Osteoblast (primary cell): ENCODE data around the gene TSEN54. TPM values are rescaled to one million over a fixed set of nuclear protein-coding genes. Genes with fewer than 3 reads are reported as not detected.

ENCODE experiments used
- DNase-seq: peaks from one replicate; pipeline ENCODE4 v3.0.0; 2011; ENCODE audit warnings: low spot score, mixed read lengths; ENCODE audit not compliant: insufficient read length; ENCODE audit errors: missing footprints
- H2AFZ ChIP-seq: 2 replicates; pipeline ENCODE4 v1.6.0; 2011; ENCODE audit warnings: mild to moderate bottlenecking, low read length
- H3K27ac ChIP-seq: 2 replicates; pipeline ENCODE4 v1.5.1; 2011; ENCODE audit warnings: mild to moderate bottlenecking, low read depth, low read length, moderate library complexity
- H3K27me3 ChIP-seq: 2 replicates; pipeline ENCODE4 v1.6.0; 2012; ENCODE audit warnings: mild to moderate bottlenecking, control low read depth, inconsistent platforms, low read length, moderate library complexity; ENCODE audit not compliant: insufficient read depth
- H3K36me3 ChIP-seq: 2 replicates; pipeline ENCODE4 v1.5.1; 2011; ENCODE audit warnings: mild to moderate bottlenecking, low read length, control low read depth, moderate library complexity; ENCODE audit not compliant: insufficient read depth
- H3K4me1 ChIP-seq: 2 replicates; pipeline ENCODE4 v1.5.1; 2011; ENCODE audit warnings: mild to moderate bottlenecking, low read length, control low read depth, moderate library complexity; ENCODE audit not compliant: insufficient read depth
- H3K4me2 ChIP-seq: 2 replicates; pipeline ENCODE4 v1.6.0; 2011; ENCODE audit warnings: mild to moderate bottlenecking, low read length; ENCODE audit not compliant: insufficient read depth
- H3K4me3 ChIP-seq: fragments of 200-600 bp; sonication (generic); 3 replicates; pipeline ENCODE4 v1.5.1; 2012; ENCODE audit warnings: mild to moderate bottlenecking, low read length, inconsistent platforms; ENCODE audit not compliant: insufficient read depth
- H3K79me2 ChIP-seq: 2 replicates; pipeline ENCODE4 v1.6.0; 2012; ENCODE audit warnings: mild to moderate bottlenecking, low read length, control low read depth, inconsistent platforms; ENCODE audit not compliant: insufficient read depth
- H3K9me3 ChIP-seq: 2 replicates; pipeline ENCODE4 v1.5.1; 2011; ENCODE audit warnings: low read depth, low read length, control low read depth
- H4K20me1 ChIP-seq: 2 replicates; pipeline ENCODE4 v1.6.0; 2012; ENCODE audit warnings: mild to moderate bottlenecking, low read length, control low read depth; ENCODE audit not compliant: insufficient read depth
- total RNA-seq: library from RNA; depleted of rRNA; stranded (reverse); fragments of >200 nt; gene quantifications from 2 replicates; pipeline ENCODE4 v1.2.3, GENCODE V29; 2012
- TF ChIP-seq, protein P1 (sequence below): IDR thresholded peaks from 2 replicates; pipeline ENCODE4 v1.5.1; 2011; ENCODE audit warnings: mild to moderate bottlenecking, low read depth, low read length, moderate library complexity; ENCODE audit errors: extremely low read depth

Gene TSEN54
- total RNA-seq, 1 donor, result 10.9 TPM

DNA sequence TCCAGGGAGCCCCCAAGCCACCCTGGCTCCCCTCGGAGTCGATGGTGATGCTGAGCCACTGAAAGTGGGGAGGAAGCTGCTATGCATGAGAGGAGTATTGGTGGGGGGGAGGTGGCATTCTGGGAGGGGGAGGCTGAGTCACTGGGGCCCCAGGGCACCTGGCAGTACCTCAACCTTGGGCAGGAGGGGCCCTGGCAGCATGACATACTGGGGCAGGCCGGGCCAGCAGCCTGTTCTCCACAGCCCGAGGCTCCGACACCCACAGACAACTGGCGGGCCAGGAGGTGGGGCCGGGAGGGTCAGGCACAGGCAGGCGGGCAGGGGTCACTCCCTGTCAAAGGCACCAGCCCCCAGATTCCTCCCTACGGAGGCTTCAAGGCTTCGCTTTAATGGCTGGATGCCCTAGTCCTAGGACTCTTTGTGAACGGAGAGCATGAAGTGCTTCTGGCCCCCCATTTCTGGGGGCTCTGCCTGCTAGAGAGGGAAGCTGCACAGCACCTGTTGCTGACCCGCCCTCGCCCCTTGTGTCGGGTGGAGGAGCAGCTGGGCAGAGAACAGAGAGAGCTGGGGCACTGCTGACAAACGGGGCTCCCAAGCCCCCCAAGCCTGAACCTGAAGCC, 1.9 kb upstream of the TSEN54 start:
- H4K20me1 ChIP-seq, result peaks cover 36% of the 10 kb centered on the region

GRCh38 chr17:75514919-75515495, 1.3 kb upstream of the TSEN54 start:
- Histone ChIP-seq H2AFZ (peak overlapping the region; percentile 70), H3K4me2 (peak overlapping the region; percentile 94), H3K4me1 (peaks cover 15% of the 10 kb centered on the region), H3K36me3 (peaks cover 13% of the 10 kb centered on the region), H3K27ac (peak overlapping the region; percentile 41), H3K27me3 (no peaks in the 10 kb centered on the region), H3K9me3 (no peaks in the 10 kb centered on the region), H3K79me2 (peaks cover 28% of the 10 kb centered on the region), H3K4me3 (peak overlapping the region; percentile 86), H4K20me1 (peaks cover 32% of the 10 kb centered on the region)
- peak; percentile 93 for DNase-seq
- TF ChIP-seq, protein P1, sequence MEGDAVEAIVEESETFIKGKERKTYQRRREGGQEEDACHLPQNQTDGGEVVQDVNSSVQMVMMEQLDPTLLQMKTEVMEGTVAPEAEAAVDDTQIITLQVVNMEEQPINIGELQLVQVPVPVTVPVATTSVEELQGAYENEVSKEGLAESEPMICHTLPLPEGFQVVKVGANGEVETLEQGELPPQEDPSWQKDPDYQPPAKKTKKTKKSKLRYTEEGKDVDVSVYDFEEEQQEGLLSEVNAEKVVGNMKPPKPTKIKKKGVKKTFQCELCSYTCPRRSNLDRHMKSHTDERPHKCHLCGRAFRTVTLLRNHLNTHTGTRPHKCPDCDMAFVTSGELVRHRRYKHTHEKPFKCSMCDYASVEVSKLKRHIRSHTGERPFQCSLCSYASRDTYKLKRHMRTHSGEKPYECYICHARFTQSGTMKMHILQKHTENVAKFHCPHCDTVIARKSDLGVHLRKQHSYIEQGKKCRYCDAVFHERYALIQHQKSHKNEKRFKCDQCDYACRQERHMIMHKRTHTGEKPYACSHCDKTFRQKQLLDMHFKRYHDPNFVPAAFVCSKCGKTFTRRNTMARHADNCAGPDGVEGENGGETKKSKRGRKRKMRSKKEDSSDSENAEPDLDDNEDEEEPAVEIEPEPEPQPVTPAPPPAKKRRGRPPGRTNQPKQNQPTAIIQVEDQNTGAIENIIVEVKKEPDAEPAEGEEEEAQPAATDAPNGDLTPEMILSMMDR, result no peak

More for the DNA sequence above, 1.9 kb upstream of the TSEN54 start:
- H3K9me3 ChIP-seq, result no peaks in the 10 kb centered on the region
- TF ChIP-seq, protein P1, result no peak
- no peak for DNase-seq
- H3K36me3 ChIP-seq, result peaks cover 9% of the 10 kb centered on the region
- peak overlapping the region; percentile 41 for H3K27ac ChIP-seq
- H3K27me3 ChIP-seq, result no peaks in the 10 kb centered on the region
- H3K79me2 ChIP-seq, result peaks cover 28% of the 10 kb centered on the region
- H3K4me2 ChIP-seq, result peak overlapping the region; percentile 94
- H3K4me3 ChIP-seq, result peak overlapping the region; percentile 86
- peaks cover 15% of the 10 kb centered on the region for H3K4me1 ChIP-seq
- peak overlapping the region; percentile 70 for H2AFZ ChIP-seq

- Histone ChIP-seq H2AFZ (peak within 1 kb of the TSS; percentile 98), H3K36me3 (peaks cover 13% of the 10 kb centered on the region), H3K4me3 (peak within 1 kb of the TSS; percentile 86), H3K27me3 (no peaks in the 10 kb centered on the region), H3K79me2 (peaks cover 28% of the 10 kb centered on the region), H3K27ac (peak within 1 kb of the TSS; percentile 41), H4K20me1 (peaks cover 27% of the 10 kb centered on the region), H3K9me3 (no peaks in the 10 kb centered on the region), H3K4me1 (peaks cover 15% of the 10 kb centered on the region), H3K4me2 (peak within 1 kb of the TSS; percentile 94)
- peak; percentile 100 for DNase-seq
- TF ChIP-seq, protein P1, result peak; percentile 82
These were observed 653 bp upstream of the TSEN54 start, which contains the start of gene CASKIN2 for GRCh38 chr17:75515496-75516254. TSS of gene CASKIN2 (minus strand) at chr17:75515537. CDS start at chr17:75513804, 1,733 bp downstream.
